ENCODE results near the gene RCOR1. TPM values are rescaled to one million over a fixed set of nuclear protein-coding genes. Genes with fewer than 3 reads are reported as not detected.

Gene RCOR1
- total RNA-seq, 1 donor from 2014 or later: 8.1 TPM

GRCh38 chr14:102696856-102697495, 104.5 kb downstream of the RCOR1 start:
- no peak overlapping the region for H3K4me3 ChIP-seq (ENCODE audit: low read depth, low read length)
- TF ChIP-seq CTCF (conservative IDR thresholded peaks at IDR 0.05; ENCODE audit: low read depth, low read length): no peak
- DNase-seq (ENCODE audit: low read depth): no peak

DNA sequence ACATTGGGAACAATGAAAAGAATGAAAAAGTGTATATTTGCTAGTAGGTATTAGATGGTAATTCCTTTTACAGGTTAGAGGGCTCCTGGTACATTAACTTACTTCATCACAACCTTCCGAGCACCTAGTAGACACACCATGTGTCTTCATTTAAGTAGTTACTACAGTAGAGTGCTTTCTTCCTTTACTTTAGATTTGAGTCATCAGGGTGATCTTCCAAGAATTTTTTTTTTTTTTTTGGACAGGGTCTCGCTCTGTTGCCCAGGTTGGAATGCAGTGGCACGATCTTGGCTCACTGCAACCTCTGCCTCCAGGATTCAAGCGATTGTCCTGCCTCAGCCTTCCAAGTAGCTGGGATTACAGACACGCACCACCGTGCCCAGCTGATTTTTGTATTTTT, 105.1 kb downstream of the RCOR1 start:
- no peak for TF ChIP-seq CTCF (conservative IDR thresholded peaks at IDR 0.05; ENCODE audit: low read depth, low read length)
- no peak overlapping the region for H3K4me3 ChIP-seq (ENCODE audit: low read depth, low read length)
- no peak for DNase-seq (ENCODE audit: low read depth)

DNA sequence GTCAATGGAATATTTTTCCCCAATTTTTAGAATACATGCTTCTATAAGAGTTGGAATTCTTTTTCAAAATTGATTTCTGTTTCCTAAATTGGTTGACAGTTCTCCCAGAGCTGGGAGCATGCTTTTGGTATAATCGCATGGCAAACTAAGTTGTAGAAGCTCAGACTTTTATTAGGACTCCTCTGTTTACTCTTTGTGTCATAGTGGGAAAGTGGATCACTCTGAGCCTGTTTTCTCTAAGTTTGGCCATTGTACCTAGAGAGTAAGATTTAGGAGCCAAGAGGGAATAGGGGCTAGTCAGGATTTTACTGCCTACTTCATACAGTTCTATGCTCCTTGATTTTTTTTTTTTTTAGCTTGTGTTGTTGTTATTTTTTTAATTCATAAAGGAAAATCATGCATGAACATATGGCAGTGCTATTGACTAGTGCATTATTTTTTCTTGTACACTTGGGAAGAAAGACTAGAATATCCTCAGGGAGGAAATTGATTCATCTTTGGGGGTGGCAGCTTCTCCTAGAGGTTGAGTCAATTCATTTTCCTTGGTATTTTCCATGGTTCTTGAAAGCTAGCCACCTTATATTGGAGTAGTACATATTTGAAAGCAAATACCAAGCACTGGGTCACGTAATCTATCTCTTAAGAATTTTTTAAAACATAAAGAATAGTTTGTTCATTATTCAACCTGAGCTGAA, 107.1 kb downstream of the RCOR1 start:
- no peak overlapping the region for H3K4me3 ChIP-seq (ENCODE audit: low read depth, low read length)
- DNase-seq (ENCODE audit: low read depth): no peak
- TF ChIP-seq CTCF (conservative IDR thresholded peaks at IDR 0.05; ENCODE audit: low read depth, low read length): no peak

DNA sequence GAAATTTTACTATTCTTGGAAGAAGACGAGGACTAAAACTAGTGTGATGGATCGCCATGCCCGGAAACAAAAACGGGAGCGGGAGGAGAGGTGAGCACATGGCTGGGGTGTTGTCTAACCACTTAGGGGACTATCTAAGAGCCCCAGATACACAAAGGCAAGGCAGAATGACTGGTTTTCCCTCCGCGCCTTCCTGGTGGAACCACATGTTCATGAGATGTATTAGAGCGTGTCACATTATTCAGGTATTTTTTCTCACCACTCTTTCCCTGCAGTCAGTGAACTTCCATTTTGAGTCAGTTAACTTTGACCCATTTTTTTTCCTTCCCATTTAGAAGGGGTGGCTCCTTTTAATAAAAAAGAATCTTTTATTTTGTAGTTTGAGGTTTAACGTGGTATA, 116.0 kb downstream of the RCOR1 start:
- no peak overlapping the region for H3K4me3 ChIP-seq (ENCODE audit: low read depth, low read length)
- TF ChIP-seq CTCF (conservative IDR thresholded peaks at IDR 0.05; ENCODE audit: low read depth, low read length): no peak
- DNase-seq (ENCODE audit: low read depth): no peak

- no peak for TF ChIP-seq CTCF (conservative IDR thresholded peaks at IDR 0.05; ENCODE audit: low read depth, low read length)
- no peak overlapping the region for H3K4me3 ChIP-seq (ENCODE audit: low read depth, low read length)
- no peak for DNase-seq (ENCODE audit: low read depth)
These were observed 118.8 kb downstream of the RCOR1 start for GRCh38 chr14:102711207-102711606.

DNA sequence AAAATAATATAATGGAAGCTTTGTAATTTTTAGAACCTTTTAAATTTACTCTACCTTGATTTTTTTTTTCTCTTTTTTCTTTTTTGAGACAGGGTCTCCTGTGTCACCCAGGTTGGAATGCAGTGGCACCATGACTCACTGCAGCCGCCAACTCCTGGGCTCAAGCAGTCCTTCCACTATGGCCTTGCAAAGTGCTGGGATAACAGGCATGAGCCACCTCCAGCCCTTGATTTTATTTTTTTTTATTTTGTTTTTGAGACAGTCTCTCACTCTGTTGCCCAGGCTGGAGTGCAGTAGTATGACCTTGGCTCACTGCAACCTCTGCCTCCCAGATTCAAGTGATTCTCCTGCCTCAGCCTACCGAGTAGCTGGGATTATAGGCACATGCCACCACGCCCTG, 119.5 kb downstream of the RCOR1 start:
- no peak for TF ChIP-seq CTCF (conservative IDR thresholded peaks at IDR 0.05; ENCODE audit: low read depth, low read length)
- DNase-seq (ENCODE audit: low read depth): no peak
- no peak overlapping the region for H3K4me3 ChIP-seq (ENCODE audit: low read depth, low read length)

DNA sequence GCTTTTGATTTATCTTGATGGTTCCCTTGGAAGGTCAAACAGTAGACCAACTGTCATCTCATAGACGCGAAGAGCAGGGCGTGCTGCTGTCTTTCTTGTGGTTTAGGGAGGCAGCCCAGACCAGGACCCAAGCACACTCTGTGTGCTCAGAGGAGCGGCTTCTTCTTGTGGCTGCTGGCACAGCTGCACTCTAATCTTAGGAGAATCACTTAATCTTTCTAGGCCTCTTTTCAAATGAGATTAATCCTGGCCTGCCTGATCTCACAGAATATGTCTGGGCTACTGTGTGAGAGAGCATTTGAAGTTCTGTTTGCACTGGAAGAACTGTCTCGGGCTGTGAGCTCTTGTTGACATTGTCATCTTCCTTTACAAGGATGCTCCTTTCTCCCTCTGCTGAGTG, 124.8 kb downstream of the RCOR1 start:
- DNase-seq (ENCODE audit: low read depth): no peak
- no peak overlapping the region for H3K4me3 ChIP-seq (ENCODE audit: low read depth, low read length)
- TF ChIP-seq CTCF (conservative IDR thresholded peaks at IDR 0.05; ENCODE audit: low read depth, low read length): no peak

All from epithelial cell of proximal tubule (primary cell).